ENCODE measurements around the gene SCLY. TPM values are rescaled to one million over a fixed set of nuclear protein-coding genes. Genes with fewer than 3 reads are reported as not detected.
"Not testable (repeated sequence)": the region's sequence is repeated elsewhere in the genome, so short reads cannot be mapped to it uniquely, and the experiment has no call there.

The SCLY gene
- total and polyA plus RNA-seq, 9 donors: 7.3 to 18.0 (median 12.5) TPM

DNA sequence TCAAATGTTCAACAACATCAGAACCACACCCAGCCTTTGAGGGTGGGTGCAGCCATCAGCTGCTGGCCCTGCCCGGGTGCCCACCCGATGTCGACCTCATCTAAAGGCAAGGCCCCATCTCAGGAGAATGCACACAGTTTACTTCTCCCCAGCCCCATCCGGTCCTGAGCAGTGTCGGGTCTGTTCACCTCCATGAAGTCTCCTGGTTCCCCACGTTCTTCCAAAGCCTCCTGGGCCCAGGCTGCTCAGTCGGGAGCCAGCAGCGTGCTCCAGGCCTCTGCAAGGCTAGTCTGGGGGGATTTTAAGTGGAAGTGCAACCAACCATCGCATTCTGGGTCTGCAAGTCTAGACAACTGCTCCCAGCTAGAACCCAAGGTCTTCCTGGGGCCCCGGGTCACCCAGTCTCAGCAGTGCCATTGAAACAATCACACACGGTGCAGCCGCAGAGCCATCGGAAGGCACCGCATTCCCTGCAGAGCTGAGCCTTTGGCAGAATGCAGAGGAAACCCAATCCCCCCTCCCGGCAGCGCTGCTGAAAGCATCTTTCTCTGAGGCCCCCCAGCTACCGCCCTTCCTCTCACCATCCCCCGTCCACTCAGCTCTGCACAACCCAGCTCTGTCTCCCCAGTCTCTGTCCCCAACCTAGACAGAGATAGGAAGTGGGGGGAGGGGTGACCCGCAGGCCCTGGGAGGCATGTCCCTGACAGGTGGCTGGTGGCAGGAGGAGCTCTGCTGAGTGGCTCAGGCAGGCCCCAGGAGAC is 47.8 kb downstream of the SCLY start:
- H3K4me1 ChIP-seq (ENCODE audit: insufficient read depth): no peaks in the 10 kb centered on the region
- TF ChIP-seq, protein P1, sequence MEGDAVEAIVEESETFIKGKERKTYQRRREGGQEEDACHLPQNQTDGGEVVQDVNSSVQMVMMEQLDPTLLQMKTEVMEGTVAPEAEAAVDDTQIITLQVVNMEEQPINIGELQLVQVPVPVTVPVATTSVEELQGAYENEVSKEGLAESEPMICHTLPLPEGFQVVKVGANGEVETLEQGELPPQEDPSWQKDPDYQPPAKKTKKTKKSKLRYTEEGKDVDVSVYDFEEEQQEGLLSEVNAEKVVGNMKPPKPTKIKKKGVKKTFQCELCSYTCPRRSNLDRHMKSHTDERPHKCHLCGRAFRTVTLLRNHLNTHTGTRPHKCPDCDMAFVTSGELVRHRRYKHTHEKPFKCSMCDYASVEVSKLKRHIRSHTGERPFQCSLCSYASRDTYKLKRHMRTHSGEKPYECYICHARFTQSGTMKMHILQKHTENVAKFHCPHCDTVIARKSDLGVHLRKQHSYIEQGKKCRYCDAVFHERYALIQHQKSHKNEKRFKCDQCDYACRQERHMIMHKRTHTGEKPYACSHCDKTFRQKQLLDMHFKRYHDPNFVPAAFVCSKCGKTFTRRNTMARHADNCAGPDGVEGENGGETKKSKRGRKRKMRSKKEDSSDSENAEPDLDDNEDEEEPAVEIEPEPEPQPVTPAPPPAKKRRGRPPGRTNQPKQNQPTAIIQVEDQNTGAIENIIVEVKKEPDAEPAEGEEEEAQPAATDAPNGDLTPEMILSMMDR (IDR thresholded peaks at IDR 0.05): no peak
- TF ChIP-seq EP300 (IDR thresholded peaks at IDR 0.05): no peak
- intact Hi-C loops (cut with DNase I): no loop called here
- H3K4me3 ChIP-seq: no peak overlapping the region
- no peaks in the 10 kb centered on the region for H3K36me3 ChIP-seq
- H3K27me3 ChIP-seq: no peaks in the 10 kb centered on the region
- whole genome bisulfite sequencing, 3 donors: 40 to 53% (median 50%) methylated on average over 19 of the region's 19 CpGs
- no peak overlapping the region for H3K27ac ChIP-seq
- DNase-seq: peak in 4 of 5 donors; percentile 3 to 27 (median 10)
- no peaks in the 10 kb centered on the region for H3K9me3 ChIP-seq

DNA sequence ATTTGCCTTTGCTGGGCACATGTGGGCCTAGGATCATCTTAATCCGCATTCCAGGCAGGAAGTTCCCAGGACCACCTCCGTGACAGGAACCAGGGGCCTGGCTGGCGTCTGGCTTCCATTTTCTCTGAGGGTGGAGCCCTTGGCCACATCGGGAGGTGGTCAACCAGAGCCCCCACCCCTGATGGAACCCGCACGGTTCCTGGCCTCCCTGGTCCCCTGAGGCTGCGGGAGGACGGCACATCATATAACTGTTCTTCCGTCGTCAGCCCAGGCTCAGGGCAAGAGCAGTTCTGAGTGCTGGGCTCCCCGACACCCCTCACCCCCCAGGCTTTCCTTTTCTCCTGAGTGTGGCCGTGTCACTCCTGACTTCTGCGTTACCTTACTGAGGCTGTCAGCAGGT is 52.8 kb downstream of the SCLY start:
- H3K36me3 ChIP-seq: no peaks in the 10 kb centered on the region
- no peak overlapping the region for H3K4me3 ChIP-seq
- no peak for DNase-seq
- no peaks in the 10 kb centered on the region for H3K27me3 ChIP-seq
- H3K4me1 ChIP-seq (ENCODE audit: insufficient read depth): no peaks in the 10 kb centered on the region
- intact Hi-C loops (cut with DNase I): no loop called here
- H3K9me3 ChIP-seq: no peaks in the 10 kb centered on the region
- no peak for TF ChIP-seq EP300 (IDR thresholded peaks at IDR 0.05)
- no peak overlapping the region for H3K27ac ChIP-seq
- WGBS, 3 donors: 92 to 94% (median 92%) methylated on average over 13 of the region's 13 CpGs

DNA sequence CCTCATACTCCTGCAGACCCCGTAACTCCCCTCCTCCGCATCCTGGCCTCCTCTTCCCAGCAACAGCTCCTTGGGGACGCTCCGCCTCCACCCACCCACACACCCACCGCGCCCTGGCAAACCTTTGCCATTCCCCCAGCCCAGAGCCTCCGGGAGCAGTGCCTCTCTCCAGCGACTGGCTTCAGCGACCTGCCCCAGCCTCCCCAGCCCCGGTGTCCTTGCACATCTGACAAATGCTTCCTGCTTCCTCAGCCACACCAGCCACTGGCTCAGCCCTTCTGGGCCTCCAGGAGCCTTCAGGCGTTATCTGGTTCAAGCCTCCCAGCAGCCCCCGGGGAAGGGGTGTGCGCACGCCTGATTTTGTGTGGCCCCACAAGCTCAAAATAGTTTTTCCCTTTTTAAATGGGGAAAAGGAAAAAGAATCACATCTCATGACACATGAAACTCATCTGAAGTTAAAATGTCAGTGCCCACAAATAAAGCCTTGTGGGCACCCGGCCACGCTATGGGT is 53.6 kb downstream of the SCLY start:
- Histone ChIP-seq H3K9me3 (no peaks in the 10 kb centered on the region), H3K27me3 (no peaks in the 10 kb centered on the region), H3K4me1 (ENCODE audit: insufficient read depth) (no peaks in the 10 kb centered on the region), H3K4me3 (no peak overlapping the region), H3K27ac (no peak overlapping the region), H3K36me3 (no peaks in the 10 kb centered on the region)
- peak in 1 of 5 donors; percentile 8 for DNase-seq
- TF ChIP-seq EP300 (IDR thresholded peaks at IDR 0.05) (no peak), POLR2A (IDR thresholded peaks at IDR 0.05) (no peak)
- TF ChIP-seq, protein P1 (IDR thresholded peaks at IDR 0.05): no peak
- 58 to 64% (median 62%) methylated on average over 16 of the region's 16 CpGs for WGBS, 3 donors
- intact Hi-C loops (cut with DNase I): no loop called here

DNA sequence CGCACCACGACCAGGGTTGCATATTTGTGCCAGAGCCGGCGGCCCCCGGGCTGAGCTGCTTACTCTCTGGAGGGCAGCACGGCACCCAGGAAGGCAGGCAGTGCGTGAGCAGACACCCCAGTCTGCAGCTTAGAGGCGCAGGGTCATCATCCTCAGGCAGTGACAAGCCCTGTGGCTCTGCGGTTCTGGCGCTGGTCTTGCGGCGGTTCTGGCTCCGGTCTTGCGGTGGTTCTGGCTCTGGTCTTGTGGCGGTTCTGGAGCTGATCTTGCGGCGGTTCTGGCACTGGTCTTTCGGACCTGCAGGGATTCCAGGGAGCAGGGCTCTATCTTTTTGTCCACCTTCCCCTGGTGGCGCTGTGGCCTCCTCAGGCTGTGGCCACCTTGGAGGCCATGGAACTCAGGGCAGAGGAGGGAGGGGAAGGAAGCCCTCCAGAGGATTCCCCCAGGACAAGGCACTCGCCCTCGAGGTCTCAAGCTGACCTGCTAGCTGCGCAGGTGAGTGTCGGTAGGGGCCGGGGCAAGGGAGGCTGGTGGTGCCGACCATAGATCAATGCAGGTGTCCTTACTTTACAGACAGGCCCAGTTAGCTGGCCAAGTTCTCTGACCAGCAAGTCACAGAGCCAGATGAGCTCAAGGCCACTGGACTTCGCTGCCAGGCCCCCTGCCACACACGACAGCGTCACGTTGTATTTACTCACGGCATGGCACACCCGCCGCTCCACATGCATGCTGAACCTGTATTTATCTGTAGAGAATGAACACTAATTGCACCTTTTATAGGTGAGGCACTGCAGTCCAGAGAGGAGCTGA is 54.3 kb downstream of the SCLY start:
- WGBS, 3 donors: 88 to 91% (median 88%) methylated on average over 27 to 32 of the region's 32 CpGs
- H3K36me3 ChIP-seq: no peaks in the 10 kb centered on the region
- intact Hi-C loops (cut with DNase I): no loop called here

DNA sequence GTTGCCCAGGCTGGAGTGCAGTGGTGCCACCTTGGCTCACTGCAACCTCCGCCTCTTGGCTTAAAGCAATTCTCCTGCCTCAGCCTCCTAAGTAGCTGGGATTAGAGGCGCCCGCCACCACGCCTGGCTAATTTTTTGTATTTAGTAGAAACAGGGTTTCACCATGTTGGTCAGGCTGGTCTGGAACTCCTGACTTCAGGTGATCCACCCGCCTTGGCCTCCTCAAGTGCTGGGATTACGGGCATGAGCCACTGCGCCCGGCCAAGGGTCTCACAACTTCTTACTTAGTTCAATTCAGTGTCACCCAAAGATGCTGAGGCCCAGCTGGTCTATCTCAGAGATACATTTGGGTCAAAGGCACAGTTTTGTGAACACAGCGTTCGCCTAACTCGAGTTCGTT is 54.9 kb downstream of the SCLY start:
- H3K27ac ChIP-seq; H3K4me3 ChIP-seq; DNase-seq; H3K9me3 ChIP-seq; H3K27me3 ChIP-seq; H3K36me3 ChIP-seq; H3K4me1 ChIP-seq (ENCODE audit: insufficient read depth); intact Hi-C loops (cut with DNase I): not testable (repeated sequence)
- 77 to 84% (median 81%) methylated on average over 12 of the region's 12 CpGs for WGBS, 3 donors

More for the DNA sequence above, 54.3 kb downstream of the SCLY start:
- Histone ChIP-seq H3K9me3 (no peaks in the 10 kb centered on the region), H3K27me3 (no peaks in the 10 kb centered on the region), H3K27ac (no peak overlapping the region), H3K4me3 (no peak overlapping the region), H3K4me1 (ENCODE audit: insufficient read depth) (no peaks in the 10 kb centered on the region)
- TF ChIP-seq EP300 (IDR thresholded peaks at IDR 0.05): no peak
- no peak for TF ChIP-seq POLR2A (IDR thresholded peaks at IDR 0.05)
- TF ChIP-seq, protein P1 (IDR thresholded peaks at IDR 0.05): no peak
- DNase-seq: no peak
